Endodermal cell (in vitro differentiated cells): ENCODE data around the gene SLC24A4. TPM values are rescaled to one million over a fixed set of nuclear protein-coding genes. Genes with fewer than 3 reads are reported as not detected.

Source experiments
- DNase-seq: peaks from one replicate; pipeline ENCODE4 v3.0.0-alpha.2; 2017
- H3K27ac ChIP-seq: 2 replicates; pipeline ENCODE4 v1.5.1; 2013; ENCODE audit warnings: mild to moderate bottlenecking, low read depth, low read length, moderate library complexity
- H3K27me3 ChIP-seq: 2 replicates; pipeline ENCODE4 v1.6.1; 2013; ENCODE audit warnings: mild to moderate bottlenecking, low read length, moderate library complexity; ENCODE audit not compliant: insufficient read depth, control insufficient read depth, poor library complexity, severe bottlenecking
- H3K36me3 ChIP-seq: 2 replicates; pipeline ENCODE4 v1.7.0; 2013; ENCODE audit warnings: mild to moderate bottlenecking, low read length, moderate library complexity; ENCODE audit not compliant: control insufficient read depth, insufficient read depth
- H3K4me1 ChIP-seq: one replicate; pipeline ENCODE4 v1.7.0; 2013; ENCODE audit warnings: low read length; ENCODE audit not compliant: control insufficient read depth, insufficient read depth
- H3K4me3 ChIP-seq: 2 replicates; pipeline ENCODE4 v1.5.1; 2013; ENCODE audit warnings: mild to moderate bottlenecking, low read length, moderate library complexity
- H3K9ac ChIP-seq: 2 replicates; pipeline ENCODE4 v1.6.1; 2013; ENCODE audit warnings: mild to moderate bottlenecking, low read length, moderate library complexity; ENCODE audit not compliant: poor library complexity, severe bottlenecking; ENCODE audit errors: extremely low read depth
- H3K9me3 ChIP-seq: 2 replicates; pipeline ENCODE4 v1.6.1; 2013; ENCODE audit warnings: mild to moderate bottlenecking, low read length, moderate library complexity; ENCODE audit not compliant: control insufficient read depth
- H3K27ac Mint-ChIP-seq: 2 replicates; pipeline ENCODE4 v1.8.0; 2020; ENCODE audit warnings: mixed read lengths
- H3K27me3 Mint-ChIP-seq: 2 replicates; pipeline ENCODE4 v1.8.0; 2021; ENCODE audit warnings: mild to moderate bottlenecking, mixed read lengths; ENCODE audit not compliant: insufficient read depth
- H3K36me3 Mint-ChIP-seq: 2 replicates; pipeline ENCODE4 v1.8.0; 2020; ENCODE audit warnings: low read depth, mixed read lengths
- H3K4me1 Mint-ChIP-seq: 2 replicates; pipeline ENCODE4 v1.8.0; 2020; ENCODE audit warnings: mixed read lengths
- H3K4me3 Mint-ChIP-seq: 2 replicates; pipeline ENCODE4 v1.8.0; 2020; ENCODE audit warnings: mild to moderate bottlenecking, moderate library complexity, mixed read lengths
- H3K9me3 Mint-ChIP-seq: 2 replicates; pipeline ENCODE4 v1.8.0; 2020; ENCODE audit warnings: mild to moderate bottlenecking, mixed read lengths
- CTCF ChIP-seq: fragments of 200-600 bp; sonication (generic); conservative IDR thresholded peaks from 2 replicates; pipeline ENCODE4 v1.5.0; 2021; ENCODE audit warnings: antibody characterized with exemption, mild to moderate bottlenecking
- WGBS, 2 experiments: methylation state at CpG; one replicate each; pipeline versions ENCODE4 v1.1.5 to v1.1.7; 2013; ENCODE audit warnings: missing lambda C conversion rate in 2 of 2, mixed read lengths in 1 of 2; ENCODE audit not compliant: insufficient coverage in 1 of 2, insufficient read length in 1 of 2; 5-methylcytosine and 5-hydroxymethylcytosine counted together
- total RNA-seq, 2 donors: library from RNA; stranded (reverse); fragmentation: NEBNext Ultra II Directional in 1 of 2; extraction: Animal tissue kit (Norgen Biotek cat#: 25700) in 1 of 2; gene quantifications; 2 replicates in 1 of 2; 3 replicates in 1 of 2; pipeline ENCODE4 v1.2.1, GENCODE V29; 2021

The SLC24A4 gene
- total RNA-seq, 2 donors from 2014 or later: 0.09 to 0.29 TPM

DNA sequence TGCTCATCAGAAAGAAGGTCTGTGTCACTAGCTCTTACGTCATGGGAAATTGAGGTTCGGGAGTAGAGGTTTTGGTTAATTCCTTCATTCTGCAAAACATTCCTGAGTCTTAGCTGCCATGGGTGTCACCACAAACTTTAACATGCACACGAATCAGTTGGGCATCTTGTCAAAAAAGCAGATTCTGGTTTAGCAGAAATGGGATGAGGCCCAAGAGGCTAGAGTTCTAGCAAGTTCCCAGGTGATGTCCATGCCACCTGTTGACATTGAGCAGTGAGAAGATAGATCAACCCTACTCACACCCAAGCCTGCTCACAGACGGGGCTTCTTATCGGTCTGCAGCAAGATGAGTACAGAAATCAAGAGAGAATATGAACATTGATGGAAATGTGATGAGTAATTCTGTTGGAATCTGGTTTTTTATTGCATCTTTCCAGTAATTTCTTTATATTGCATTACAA is 179.0 kb downstream of the SLC24A4 start:
- no peak for TF ChIP-seq CTCF
- Histone ChIP-seq H3K4me3 (no peak overlapping the region), H3K27me3 (no peaks in the 10 kb centered on the region), H3K9me3 (no peaks in the 10 kb centered on the region), H3K27ac (no peak overlapping the region), H3K36me3 (no peaks in the 10 kb centered on the region), H3K4me1 (no peaks in the 10 kb centered on the region), H3K9ac (no peak overlapping the region)
- Mint-ChIP-seq H3K9me3 (no peaks in the 10 kb centered on the region), H3K4me1 (no peaks in the 10 kb centered on the region), H3K36me3 (no peaks in the 10 kb centered on the region), H3K27ac (no peak overlapping the region), H3K27me3 (no peaks in the 10 kb centered on the region), H3K4me3 (no peak overlapping the region)
- peak; percentile 23 for DNase-seq
- WGBS, 2 experiments: 90 to 98% methylated on average over 3 to 5 of the region's 5 CpGs

- Mint-ChIP-seq H3K9me3 (no peaks in the 10 kb centered on the region), H3K36me3 (no peaks in the 10 kb centered on the region), H3K4me3 (no peak overlapping the region), H3K27ac (no peak overlapping the region), H3K27me3 (no peaks in the 10 kb centered on the region), H3K4me1 (no peaks in the 10 kb centered on the region)
- Histone ChIP-seq H3K9ac (no peak overlapping the region), H3K36me3 (no peaks in the 10 kb centered on the region), H3K27ac (no peak overlapping the region), H3K4me1 (no peaks in the 10 kb centered on the region), H3K27me3 (no peaks in the 10 kb centered on the region), H3K9me3 (no peaks in the 10 kb centered on the region), H3K4me3 (no peak overlapping the region)
- TF ChIP-seq CTCF: no peak
- peak; percentile 29 for DNase-seq
- 76 to 88% methylated on average over 7 to 9 of the region's 9 CpGs for WGBS, 2 experiments
Observed at GRCh38 chr14:92502541-92503286, 179.7 kb downstream of the SLC24A4 start.

GRCh38 chr14:92503756-92504491 is 181.0 kb downstream of the SLC24A4 start:
- DNase-seq: no peak
- H3K27ac ChIP-seq: no peak overlapping the region
- H3K27ac Mint-ChIP-seq: no peak overlapping the region

More at GRCh38 chr14:92503756-92504491, 181.0 kb downstream of the SLC24A4 start:
- Mint-ChIP-seq H3K27me3 (no peaks in the 10 kb centered on the region), H3K4me3 (no peak overlapping the region), H3K4me1 (no peaks in the 10 kb centered on the region), H3K9me3 (no peaks in the 10 kb centered on the region), H3K36me3 (no peaks in the 10 kb centered on the region)
- WGBS, 2 experiments: 85 to 87% methylated on average over 3 to 4 of the region's 4 CpGs
- H3K36me3 ChIP-seq: no peaks in the 10 kb centered on the region
- TF ChIP-seq CTCF: no peak
- no peak overlapping the region for H3K4me3 ChIP-seq
- no peaks in the 10 kb centered on the region for H3K9me3 ChIP-seq
- no peaks in the 10 kb centered on the region for H3K27me3 ChIP-seq
- H3K4me1 ChIP-seq: no peaks in the 10 kb centered on the region
- H3K9ac ChIP-seq: no peak overlapping the region
